Stomach (tissue), 4 donors: ENCODE results near the gene PLS1.

Experiments
- EP300 ChIP-seq: sonication (generic); formaldehyde crosslinking; IDR thresholded peaks from one replicate; pipeline ENCODE4 v1.6.1; 2017; ENCODE audit warnings: antibody characterized with exemption
- POLR2A ChIP-seq, 4 donors: fragments of 450-650 bp; IDR thresholded peaks; one replicate each; pipeline ENCODE4 v1.6.1; 2016; ENCODE audit warnings: antibody characterized with exemption in 4 of 4, control low read depth in 2 of 4, mild to moderate bottlenecking in 1 of 4, moderate library complexity in 1 of 4
- POLR2AphosphoS5 ChIP-seq, 3 donors: sonication (generic); formaldehyde crosslinking; IDR thresholded peaks; one replicate each; pipeline ENCODE4 v1.6.1; 2016; ENCODE audit warnings: antibody characterized with exemption in 3 of 3
- TF ChIP-seq, protein P1 (sequence below), 7 experiments: fragments of 450-650 bp in 4 of 7; fragments of 200-600 bp in 3 of 7; sonication (generic) in 3 of 7; IDR thresholded peaks; one replicate each; pipeline ENCODE4 v1.5.1; 2016 to 2019; ENCODE audit warnings: antibody characterized with exemption in 7 of 7, control low read depth in 2 of 7, mild to moderate bottlenecking in 1 of 7

- TF ChIP-seq, protein P1, sequence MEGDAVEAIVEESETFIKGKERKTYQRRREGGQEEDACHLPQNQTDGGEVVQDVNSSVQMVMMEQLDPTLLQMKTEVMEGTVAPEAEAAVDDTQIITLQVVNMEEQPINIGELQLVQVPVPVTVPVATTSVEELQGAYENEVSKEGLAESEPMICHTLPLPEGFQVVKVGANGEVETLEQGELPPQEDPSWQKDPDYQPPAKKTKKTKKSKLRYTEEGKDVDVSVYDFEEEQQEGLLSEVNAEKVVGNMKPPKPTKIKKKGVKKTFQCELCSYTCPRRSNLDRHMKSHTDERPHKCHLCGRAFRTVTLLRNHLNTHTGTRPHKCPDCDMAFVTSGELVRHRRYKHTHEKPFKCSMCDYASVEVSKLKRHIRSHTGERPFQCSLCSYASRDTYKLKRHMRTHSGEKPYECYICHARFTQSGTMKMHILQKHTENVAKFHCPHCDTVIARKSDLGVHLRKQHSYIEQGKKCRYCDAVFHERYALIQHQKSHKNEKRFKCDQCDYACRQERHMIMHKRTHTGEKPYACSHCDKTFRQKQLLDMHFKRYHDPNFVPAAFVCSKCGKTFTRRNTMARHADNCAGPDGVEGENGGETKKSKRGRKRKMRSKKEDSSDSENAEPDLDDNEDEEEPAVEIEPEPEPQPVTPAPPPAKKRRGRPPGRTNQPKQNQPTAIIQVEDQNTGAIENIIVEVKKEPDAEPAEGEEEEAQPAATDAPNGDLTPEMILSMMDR (IDR thresholded peaks at IDR 0.05) = no peak
- TF ChIP-seq POLR2AphosphoS5 (IDR thresholded peaks at IDR 0.05) (no peak), POLR2A (IDR thresholded peaks at IDR 0.05) (no peak), EP300 (no peak)
Observed at GRCh38 chr3:142738396-142738795, 142.2 kb downstream of the PLS1 start.
